ENCODE measurements around the gene PPP2R5C.
"Not testable (repeated sequence)": the region's sequence is repeated elsewhere in the genome, so short reads cannot be mapped to it uniquely, and the experiment has no call there.

Gene PPP2R5C

DNA sequence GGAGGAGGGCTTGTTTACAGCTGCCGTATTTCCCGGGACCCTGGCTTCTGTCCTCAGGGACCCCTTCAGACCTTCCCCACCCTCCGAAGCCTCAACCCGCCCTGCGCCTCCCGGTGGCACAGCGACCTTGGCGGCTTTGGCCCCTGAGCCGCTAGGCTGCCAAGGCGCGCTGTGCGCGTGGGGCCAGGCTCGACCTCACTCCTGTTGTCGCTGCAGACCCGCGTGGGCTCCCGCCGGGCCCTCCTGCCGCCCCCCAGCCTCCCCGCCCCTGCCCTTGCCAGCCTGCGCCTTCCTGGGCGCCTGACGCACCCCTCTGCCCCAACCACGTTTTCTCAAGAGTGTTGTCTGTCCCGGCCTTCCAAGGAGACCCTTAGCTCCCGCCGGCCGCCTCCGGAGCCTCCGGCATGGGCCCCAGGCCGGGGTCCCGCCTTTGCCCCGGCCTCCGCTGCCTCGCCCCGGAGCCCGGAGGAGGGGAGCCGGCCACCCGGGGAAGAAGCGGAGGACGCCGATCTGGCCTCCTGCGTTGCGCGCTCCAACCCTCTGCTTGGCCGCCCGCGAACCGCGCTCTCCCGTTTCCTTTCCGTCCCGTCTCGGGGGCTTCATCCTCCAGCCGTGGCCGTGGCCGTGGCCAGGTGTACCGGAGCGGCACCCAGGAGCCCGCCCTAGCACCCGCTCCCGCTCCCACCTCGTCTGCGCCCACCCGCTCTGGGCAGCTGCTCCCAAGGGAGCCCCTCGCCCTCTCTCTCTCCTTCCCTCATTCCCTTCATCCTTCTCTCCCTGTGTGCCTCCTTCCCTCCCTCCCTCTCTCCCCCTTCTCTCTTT lies 19.9 kb downstream of the PPP2R5C start:
- DNase-seq (ENCODE audit: low spot score) = peak; percentile 5

DNA sequence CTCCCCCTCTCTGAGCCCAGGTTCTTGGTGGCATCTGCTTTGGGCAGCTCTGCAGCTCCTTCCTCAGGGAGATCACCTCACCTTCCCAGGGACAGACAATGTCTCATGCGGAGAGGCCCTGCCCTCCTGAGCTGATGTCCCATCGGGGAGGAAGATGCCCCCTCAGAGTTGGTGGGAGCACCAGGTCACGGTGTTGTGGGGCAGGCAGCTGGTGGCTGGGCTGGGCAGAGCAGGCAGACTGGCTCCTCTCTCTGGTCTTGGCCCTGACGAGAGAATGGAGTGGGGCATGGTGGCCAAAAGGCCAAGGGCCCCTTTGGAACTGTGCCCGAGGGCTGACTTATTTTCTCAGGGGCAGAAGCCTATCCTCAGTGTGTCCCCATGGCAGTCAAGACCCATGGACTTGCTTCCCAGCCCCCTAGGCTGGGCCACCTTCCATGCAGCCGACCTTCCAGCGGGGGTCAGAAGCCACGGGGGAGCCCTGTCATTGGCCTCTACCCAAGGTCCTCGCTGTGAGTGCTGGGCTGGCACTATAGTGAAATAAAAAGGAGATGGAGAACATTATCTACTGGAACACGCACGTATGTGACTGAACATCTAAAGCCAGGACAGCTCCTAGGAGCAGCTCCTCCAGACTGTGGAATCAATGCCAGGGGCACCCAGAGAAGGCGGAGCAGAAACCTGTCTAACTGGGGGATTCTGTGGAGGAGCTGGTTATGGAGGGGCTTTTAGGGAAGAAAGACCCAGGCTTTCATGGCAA lies 21.9 kb downstream of the PPP2R5C start:
- DNase-seq (ENCODE audit: low spot score) = no peak

DNA sequence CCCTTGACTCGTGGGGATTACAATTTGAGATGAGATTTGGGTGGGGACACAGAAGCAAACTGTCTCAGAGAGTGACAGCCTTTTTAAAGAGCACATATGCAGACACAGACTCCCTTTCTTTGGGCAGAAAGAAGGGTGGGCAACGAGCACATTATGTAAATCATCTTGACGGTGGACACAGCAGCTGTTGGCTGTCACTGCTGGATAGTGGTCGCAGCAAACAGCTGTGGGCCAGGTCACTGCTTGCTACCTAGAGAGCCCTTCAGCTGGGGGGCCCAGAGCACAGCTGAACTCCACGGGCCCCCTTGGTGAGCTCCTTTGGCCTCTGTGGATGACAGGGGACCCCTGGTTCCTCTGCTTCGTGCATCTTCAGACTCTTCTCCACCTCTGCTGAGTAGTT lies 23.1 kb downstream of the PPP2R5C start:
- DNase-seq (ENCODE audit: low spot score) = no peak

- DNase-seq (ENCODE audit: low spot score) = no peak
Observed at GRCh38 chr14:101788016-101788635, 26.6 kb downstream of the PPP2R5C start.

GRCh38 chr14:101789222-101789621 lies 27.7 kb downstream of the PPP2R5C start:
- DNase-seq (ENCODE audit: low spot score) = no peak

DNA sequence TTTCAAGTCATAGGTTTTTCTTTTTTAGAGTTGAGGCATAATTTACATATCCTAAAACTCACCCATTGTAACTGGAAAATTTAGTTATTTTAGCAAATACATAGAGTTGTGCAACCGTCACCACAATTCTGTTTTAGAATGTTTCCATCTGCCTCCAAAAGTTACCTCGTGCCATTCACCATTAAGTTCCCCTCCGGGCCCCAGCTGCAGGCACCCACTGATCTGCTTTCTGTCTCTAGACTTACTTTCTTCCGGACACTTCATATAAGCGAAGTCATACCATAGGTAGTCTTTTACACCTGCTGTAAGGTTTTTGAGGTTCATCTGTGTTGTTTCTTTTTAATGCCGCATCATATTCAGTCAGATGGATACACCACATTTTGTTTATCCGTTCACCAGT lies 28.7 kb downstream of the PPP2R5C start:
- no peak for DNase-seq (ENCODE audit: low spot score)

DNA sequence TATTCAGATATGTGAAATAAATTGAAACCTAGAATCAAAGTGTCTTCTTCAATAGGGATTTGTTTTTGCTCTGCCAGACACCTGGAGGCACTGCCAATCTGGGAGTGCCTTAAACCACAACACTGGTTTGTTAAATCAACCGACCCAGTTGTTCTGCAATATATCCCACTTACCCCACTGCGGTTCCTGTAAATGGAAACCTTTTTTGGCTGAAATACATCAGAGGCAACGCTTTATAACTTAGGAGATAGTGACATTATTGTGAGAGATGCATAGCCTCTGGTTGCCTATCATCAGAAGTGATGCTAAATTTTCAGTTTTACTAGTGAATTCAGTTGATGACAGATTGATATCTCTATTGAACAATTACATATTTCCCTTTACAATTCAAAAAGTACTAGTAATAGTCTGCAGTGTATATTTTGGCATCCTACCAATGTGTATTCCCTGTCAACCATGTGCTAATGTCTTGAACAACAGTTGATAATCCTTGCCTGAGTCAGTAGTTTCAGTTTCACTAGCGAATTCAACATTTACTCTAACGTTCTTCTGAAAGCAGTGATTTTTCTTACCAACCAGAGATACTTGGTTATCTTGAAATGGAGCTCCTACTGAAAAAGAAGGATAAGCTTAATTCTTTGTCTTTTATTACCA lies 30.5 kb downstream of the PPP2R5C start:
- no peak for DNase-seq (ENCODE audit: low spot score)

DNA sequence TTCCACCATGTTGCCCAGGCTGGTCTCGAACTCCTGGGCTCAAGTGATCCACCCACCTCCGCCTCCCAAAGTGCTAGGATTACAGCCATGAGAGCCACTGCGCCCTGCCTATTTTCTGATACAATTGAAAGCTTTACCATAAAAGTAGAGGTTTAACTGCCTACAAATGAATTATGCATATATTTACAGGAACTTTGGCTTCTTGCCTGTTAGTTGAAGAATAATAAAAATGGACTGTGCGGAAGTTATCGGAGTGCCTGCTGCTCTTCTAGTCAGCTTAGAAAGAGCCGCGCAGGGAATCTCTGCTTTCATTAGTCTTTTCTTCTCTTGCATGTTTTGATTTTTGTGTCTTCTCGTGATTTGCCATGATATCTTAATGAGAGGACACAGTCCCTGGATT lies 34.5 kb downstream of the PPP2R5C start:
- DNase-seq (ENCODE audit: low spot score) = no peak

- no peak for DNase-seq (ENCODE audit: low spot score)
Observed at GRCh38 chr14:101796479-101796878, 35.0 kb downstream of the PPP2R5C start.

DNA sequence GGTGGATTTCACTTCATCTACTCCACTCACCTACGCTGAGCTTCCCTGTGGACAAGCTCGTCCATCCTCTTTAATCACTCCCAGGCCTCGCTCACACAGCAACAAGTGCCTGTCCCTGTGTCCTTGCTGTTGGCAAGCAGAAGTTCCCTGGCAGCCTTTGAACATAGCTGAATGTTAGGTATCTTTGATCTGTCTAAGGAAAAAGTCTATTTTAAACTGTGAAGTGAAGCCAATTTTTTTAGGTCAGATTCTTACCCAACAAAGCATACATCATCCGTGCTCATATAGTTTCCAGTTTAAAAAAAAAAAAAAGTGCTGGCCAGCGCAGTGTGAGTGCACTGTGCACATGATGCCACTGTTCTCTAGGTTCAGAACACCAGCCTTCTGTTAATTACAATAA lies 36.3 kb downstream of the PPP2R5C start:
- no peak for DNase-seq (ENCODE audit: low spot score)

- not testable (repeated sequence) for DNase-seq (ENCODE audit: low spot score)
Observed at GRCh38 chr14:101804373-101804772, 42.9 kb downstream of the PPP2R5C start.

DNA sequence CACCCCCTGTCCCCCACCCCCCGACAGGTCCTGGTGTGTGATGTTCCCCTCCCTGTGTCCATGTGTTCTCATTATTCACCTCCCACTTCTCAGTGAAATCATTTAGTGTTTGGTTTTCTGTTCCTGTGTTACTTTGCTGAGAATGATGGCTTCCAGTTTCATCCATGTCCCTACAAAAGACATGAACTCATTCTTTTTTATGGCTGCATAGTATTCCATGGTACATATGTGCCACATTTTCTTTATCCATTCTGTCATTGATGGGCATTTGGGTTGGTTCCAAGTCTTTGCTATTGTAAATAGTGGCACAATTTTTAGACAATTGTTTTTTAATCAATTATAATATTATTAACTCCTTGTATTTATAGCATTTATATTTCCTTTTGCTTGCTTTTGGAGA lies 44.7 kb downstream of the PPP2R5C start:
- DNase-seq (ENCODE audit: low spot score) = not testable (repeated sequence)

- no peak for DNase-seq (ENCODE audit: low spot score)
Observed at GRCh38 chr14:101808020-101808641, 46.6 kb downstream of the PPP2R5C start.

DNA sequence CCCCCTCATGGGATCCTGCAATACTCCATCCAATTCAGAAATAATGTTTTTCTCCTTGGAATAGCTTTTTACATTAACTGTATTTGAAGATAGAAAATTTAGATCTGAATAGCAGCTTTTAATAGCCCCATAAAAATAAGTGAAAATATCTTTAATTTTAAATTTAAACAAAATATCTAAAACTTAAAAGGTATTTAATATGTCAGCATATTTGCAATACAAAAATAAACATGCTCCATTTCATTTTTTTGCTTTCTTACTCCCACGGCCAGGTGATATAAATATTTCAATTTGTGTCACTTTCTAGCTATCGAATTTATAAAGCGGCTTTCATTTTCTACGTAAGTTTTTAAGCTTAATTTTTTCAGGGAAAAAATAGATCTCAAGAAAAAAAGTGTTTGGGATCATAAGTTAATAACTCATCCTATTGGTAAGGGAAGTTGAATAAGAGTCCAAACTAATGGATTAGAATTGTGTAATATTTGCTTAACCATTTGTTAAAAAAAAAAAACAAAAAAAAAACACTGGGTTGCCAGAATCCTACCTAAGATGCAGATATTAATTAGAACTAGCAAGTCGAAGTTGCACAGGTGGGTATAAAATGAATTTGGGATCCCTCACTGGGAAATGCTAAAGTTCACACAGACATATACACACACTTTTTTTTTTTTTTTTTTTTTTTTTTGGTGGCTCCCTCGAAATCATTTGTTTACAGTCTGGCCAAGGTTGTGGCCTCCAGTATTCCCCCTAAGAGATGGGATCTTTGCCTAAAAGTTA lies 47.6 kb downstream of the PPP2R5C start:
- no peak for DNase-seq (ENCODE audit: low spot score)

- peak; percentile 92 for DNase-seq (ENCODE audit: low spot score)
Observed at GRCh38 chr14:101809671-101810514, 48.4 kb downstream of the PPP2R5C start.

DNA sequence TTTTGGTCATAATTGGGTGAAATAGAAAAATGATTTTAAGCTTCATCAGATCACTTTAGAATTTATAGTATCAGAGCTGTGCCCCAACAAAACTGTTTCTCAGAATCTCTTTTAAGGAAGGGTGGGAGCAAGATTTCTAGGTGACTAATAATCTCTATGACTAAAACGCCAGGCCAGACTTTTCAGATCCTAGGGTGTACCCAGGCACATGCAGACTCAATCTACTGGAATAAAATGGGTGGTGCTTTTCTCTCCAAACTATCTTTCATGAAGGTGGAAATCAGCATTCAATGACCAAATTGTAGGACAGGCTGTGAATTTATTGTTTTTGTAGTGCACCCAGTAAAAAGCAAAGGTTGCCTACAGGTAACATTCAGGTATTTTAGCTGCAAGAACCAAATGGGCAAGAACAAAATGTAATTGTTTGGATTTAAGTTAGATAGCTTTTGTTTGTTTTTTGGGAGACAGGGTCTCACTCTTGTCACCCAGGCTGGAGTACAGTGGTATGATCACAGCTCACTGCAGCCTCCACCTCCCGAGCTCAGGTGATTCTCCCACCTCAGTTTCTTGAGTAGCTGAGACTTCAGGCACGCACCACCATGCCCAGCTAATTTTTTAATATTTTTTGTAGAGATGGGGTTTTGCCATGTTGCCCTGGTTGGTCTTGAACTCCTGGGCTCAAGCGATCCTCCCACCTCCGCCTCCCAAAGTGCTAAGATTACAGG lies 49.5 kb downstream of the PPP2R5C start:
- no peak for DNase-seq (ENCODE audit: low spot score)

DNA sequence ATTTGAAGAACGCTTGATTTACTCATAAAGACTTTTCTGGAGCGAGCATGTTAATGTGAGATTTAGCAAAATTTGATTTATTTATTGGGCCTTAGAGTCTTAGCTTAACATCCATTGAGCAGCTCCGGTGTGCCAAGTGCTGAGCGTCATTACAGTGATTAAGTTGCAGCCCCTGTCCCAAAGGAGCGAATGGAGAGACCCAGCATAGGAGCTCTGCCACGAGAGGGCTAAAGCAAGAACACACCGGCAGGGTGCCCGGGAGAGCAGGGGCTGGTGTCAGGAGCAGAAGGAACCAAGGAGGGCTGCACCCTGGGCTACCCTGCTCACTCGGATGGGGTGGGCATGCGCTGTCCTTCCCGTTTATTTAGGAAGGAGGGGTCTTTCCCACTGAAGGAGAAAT lies 50.6 kb downstream of the PPP2R5C start:
- peak; percentile 16 for DNase-seq (ENCODE audit: low spot score)

DNA sequence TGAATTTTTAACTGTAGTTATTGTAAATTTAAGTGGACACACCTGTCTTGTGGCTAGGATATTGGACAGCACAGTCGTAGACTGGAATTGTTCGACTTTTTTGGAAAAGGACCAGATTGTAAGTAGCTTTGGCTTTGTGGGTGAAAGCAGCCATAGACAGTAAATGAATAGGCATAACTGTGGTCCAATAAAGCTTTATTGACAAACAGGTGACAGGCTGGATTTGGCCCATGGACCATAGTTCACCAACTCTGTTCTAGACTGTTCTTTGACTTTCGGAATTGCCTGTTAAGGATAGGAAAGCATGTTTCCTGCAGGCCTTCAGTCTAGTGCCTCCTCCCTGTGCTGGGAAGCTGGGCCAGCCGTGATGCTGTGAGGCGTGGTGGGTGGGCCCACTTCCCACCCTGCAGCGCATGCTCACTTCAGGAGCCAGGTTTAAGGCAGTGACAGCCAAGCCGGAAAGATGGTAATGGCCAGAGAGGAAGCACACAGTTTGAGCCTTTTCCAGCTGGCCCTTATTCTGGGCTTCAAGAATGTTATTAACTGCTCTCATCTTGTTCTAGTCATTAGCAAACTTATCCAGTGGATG lies 51.8 kb downstream of the PPP2R5C start:
- DNase-seq (ENCODE audit: low spot score) = peak; percentile 11

- DNase-seq (ENCODE audit: low spot score) = no peak
Observed at GRCh38 chr14:101813833-101814232, 52.3 kb downstream of the PPP2R5C start.
